HCT116 (cell line): ENCODE results near the gene UVRAG.

Source experiments
- CEBPB ChIP-seq: IDR thresholded peaks from 2 replicates; pipeline ENCODE4 v1.6.1; 2012; ENCODE audit warnings: low read depth
- JUND ChIP-seq: IDR thresholded peaks from 2 replicates; pipeline ENCODE4 v1.6.1; 2012
- POLR2A ChIP-seq: IDR thresholded peaks from 2 replicates; pipeline ENCODE4 v1.7.0; 2011; ENCODE audit warnings: borderline replicate concordance; ENCODE audit not compliant: insufficient read depth, insufficient read length; ENCODE audit errors: extremely low read depth
- POLR2AphosphoS5 ChIP-seq: IDR thresholded peaks from 2 replicates; pipeline ENCODE4 v1.6.1; 2011; ENCODE audit warnings: mild to moderate bottlenecking, low read depth, low read length, moderate library complexity
- SP1 ChIP-seq: IDR thresholded peaks from 2 replicates; pipeline ENCODE4 v1.6.1; 2012; ENCODE audit warnings: low read depth
- SRF ChIP-seq: IDR thresholded peaks from 2 replicates; pipeline ENCODE4 v1.6.1; 2012; ENCODE audit warnings: low read depth
- YY1 ChIP-seq: IDR thresholded peaks from 2 replicates; pipeline ENCODE4 v1.6.1; 2011; ENCODE audit warnings: low read length, low read depth, moderate library complexity, mild to moderate bottlenecking; ENCODE audit not compliant: insufficient replicate concordance; ENCODE audit errors: extremely low read depth
- ZBTB33 ChIP-seq: IDR thresholded peaks from 2 replicates; pipeline ENCODE4 v1.6.1; 2011; ENCODE audit warnings: mild to moderate bottlenecking, low read length, moderate library complexity; ENCODE audit not compliant: insufficient replicate concordance; ENCODE audit errors: extremely low read depth
- TF ChIP-seq, protein P1 (sequence below), 3 experiments: fragments of 200-600 bp in 1 of 3; sonication (generic) in 1 of 3; IDR thresholded peaks in 2 of 3; conservative IDR thresholded peaks in 1 of 3; 2 replicates each; pipeline ENCODE4 v1.5.1; 2012 to 2017; ENCODE audit warnings: low read depth in 2 of 3, low read length in 2 of 3, antibody characterized with exemption in 1 of 3, borderline replicate concordance in 1 of 3, control low read depth in 1 of 3, mild to moderate bottlenecking in 1 of 3, mixed read lengths in 1 of 3, mixed run types in 1 of 3, moderate library complexity in 1 of 3; ENCODE audit not compliant: insufficient read depth in 1 of 3
- TF ChIP-seq, protein P2 (sequence below): IDR thresholded peaks from 2 replicates; pipeline ENCODE4 v1.6.1; 2012; ENCODE audit warnings: low read depth

GRCh38 chr11:76172583-76172982, 357.6 kb downstream of the UVRAG start:
- TF ChIP-seq, protein P1, sequence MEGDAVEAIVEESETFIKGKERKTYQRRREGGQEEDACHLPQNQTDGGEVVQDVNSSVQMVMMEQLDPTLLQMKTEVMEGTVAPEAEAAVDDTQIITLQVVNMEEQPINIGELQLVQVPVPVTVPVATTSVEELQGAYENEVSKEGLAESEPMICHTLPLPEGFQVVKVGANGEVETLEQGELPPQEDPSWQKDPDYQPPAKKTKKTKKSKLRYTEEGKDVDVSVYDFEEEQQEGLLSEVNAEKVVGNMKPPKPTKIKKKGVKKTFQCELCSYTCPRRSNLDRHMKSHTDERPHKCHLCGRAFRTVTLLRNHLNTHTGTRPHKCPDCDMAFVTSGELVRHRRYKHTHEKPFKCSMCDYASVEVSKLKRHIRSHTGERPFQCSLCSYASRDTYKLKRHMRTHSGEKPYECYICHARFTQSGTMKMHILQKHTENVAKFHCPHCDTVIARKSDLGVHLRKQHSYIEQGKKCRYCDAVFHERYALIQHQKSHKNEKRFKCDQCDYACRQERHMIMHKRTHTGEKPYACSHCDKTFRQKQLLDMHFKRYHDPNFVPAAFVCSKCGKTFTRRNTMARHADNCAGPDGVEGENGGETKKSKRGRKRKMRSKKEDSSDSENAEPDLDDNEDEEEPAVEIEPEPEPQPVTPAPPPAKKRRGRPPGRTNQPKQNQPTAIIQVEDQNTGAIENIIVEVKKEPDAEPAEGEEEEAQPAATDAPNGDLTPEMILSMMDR (IDR thresholded peaks at IDR 0.05 in 2 of 3, conservative IDR thresholded peaks at IDR 0.05 in 1 of 3; ENCODE audit: borderline replicate concordance in 1 of 3, insufficient read depth in 1 of 3, low read depth in 2 of 3, low read length in 2 of 3) = no peak
- TF ChIP-seq POLR2A (no peak), POLR2AphosphoS5 (no peak), ZBTB33 (no peak), JUND (no peak), SRF (no peak), CEBPB (no peak), YY1 (no peak), SP1 (no peak)
- TF ChIP-seq, protein P2, sequence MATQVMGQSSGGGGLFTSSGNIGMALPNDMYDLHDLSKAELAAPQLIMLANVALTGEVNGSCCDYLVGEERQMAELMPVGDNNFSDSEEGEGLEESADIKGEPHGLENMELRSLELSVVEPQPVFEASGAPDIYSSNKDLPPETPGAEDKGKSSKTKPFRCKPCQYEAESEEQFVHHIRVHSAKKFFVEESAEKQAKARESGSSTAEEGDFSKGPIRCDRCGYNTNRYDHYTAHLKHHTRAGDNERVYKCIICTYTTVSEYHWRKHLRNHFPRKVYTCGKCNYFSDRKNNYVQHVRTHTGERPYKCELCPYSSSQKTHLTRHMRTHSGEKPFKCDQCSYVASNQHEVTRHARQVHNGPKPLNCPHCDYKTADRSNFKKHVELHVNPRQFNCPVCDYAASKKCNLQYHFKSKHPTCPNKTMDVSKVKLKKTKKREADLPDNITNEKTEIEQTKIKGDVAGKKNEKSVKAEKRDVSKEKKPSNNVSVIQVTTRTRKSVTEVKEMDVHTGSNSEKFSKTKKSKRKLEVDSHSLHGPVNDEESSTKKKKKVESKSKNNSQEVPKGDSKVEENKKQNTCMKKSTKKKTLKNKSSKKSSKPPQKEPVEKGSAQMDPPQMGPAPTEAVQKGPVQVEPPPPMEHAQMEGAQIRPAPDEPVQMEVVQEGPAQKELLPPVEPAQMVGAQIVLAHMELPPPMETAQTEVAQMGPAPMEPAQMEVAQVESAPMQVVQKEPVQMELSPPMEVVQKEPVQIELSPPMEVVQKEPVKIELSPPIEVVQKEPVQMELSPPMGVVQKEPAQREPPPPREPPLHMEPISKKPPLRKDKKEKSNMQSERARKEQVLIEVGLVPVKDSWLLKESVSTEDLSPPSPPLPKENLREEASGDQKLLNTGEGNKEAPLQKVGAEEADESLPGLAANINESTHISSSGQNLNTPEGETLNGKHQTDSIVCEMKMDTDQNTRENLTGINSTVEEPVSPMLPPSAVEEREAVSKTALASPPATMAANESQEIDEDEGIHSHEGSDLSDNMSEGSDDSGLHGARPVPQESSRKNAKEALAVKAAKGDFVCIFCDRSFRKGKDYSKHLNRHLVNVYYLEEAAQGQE = no peak
